ENCODE data around the gene MYT1. TPM values are rescaled to one million over a fixed set of nuclear protein-coding genes. Genes with fewer than 3 reads are reported as not detected.

Gene MYT1
- total RNA-seq, 4 donors from 2014 or later: 0.16 to 0.55 TPM; not detected in 2

GRCh38 chr20:64246616-64247306 is 82.5 kb downstream of the MYT1 start:
- intact Hi-C loops (cut with DNase I; ENCODE audit: low total_unique reads): no loop called here
- Histone ChIP-seq H3K4me3 (no peak overlapping the region), H3K27me3 (peaks cover 15% of the 10 kb centered on the region), H3K4me1 (no peaks in the 10 kb centered on the region), H3K36me3 (no peaks in the 10 kb centered on the region), H3K27ac (no peak overlapping the region), H3K9me3 (no peaks in the 10 kb centered on the region)
- TF ChIP-seq EP300 (IDR thresholded peaks at IDR 0.05; ENCODE audit: low read depth) (no peak), POLR2AphosphoS5 (IDR thresholded peaks at IDR 0.05) (no peak), POLR2A (IDR thresholded peaks at IDR 0.05) (no peak)
- TF ChIP-seq, protein P1, sequence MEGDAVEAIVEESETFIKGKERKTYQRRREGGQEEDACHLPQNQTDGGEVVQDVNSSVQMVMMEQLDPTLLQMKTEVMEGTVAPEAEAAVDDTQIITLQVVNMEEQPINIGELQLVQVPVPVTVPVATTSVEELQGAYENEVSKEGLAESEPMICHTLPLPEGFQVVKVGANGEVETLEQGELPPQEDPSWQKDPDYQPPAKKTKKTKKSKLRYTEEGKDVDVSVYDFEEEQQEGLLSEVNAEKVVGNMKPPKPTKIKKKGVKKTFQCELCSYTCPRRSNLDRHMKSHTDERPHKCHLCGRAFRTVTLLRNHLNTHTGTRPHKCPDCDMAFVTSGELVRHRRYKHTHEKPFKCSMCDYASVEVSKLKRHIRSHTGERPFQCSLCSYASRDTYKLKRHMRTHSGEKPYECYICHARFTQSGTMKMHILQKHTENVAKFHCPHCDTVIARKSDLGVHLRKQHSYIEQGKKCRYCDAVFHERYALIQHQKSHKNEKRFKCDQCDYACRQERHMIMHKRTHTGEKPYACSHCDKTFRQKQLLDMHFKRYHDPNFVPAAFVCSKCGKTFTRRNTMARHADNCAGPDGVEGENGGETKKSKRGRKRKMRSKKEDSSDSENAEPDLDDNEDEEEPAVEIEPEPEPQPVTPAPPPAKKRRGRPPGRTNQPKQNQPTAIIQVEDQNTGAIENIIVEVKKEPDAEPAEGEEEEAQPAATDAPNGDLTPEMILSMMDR (IDR thresholded peaks at IDR 0.05): no peak
- WGBS, 2 donors (ENCODE audit: low coverage in 1 of 2): 76% methylated on average over 10 of the region's 10 CpGs; no CpG with 5 or more reads in 1 of the 2 donors
- in situ Hi-C loops (cut with MboI; ENCODE audit: low pct_ligation_motif_present in 1 of 4, low pct_unique_long_range_greater_than_20kb in 1 of 4, low sequenced_read_pairs in 3 of 4): no loop called here
- DNase-seq: no peak

GRCh38 chr20:64247307-64247618 is 83.0 kb downstream of the MYT1 start:
- Histone ChIP-seq H3K9me3 (no peaks in the 10 kb centered on the region), H3K36me3 (no peaks in the 10 kb centered on the region), H3K27ac (no peak overlapping the region), H3K4me3 (no peak overlapping the region), H3K27me3 (peaks cover 15% of the 10 kb centered on the region), H3K4me1 (no peaks in the 10 kb centered on the region)
- WGBS, 2 donors (ENCODE audit: low coverage in 1 of 2): 77% methylated on average over 9 of the region's 9 CpGs; no CpG with 5 or more reads in 1 of the 2 donors
- intact Hi-C loops (cut with DNase I; ENCODE audit: low total_unique reads) (no loop called here), in situ Hi-C loops (cut with MboI; ENCODE audit: low pct_ligation_motif_present in 1 of 4, low pct_unique_long_range_greater_than_20kb in 1 of 4, low sequenced_read_pairs in 3 of 4) (no loop called here)
- TF ChIP-seq POLR2A (IDR thresholded peaks at IDR 0.05): no peak
- no peak for TF ChIP-seq POLR2AphosphoS5 (IDR thresholded peaks at IDR 0.05)
- TF ChIP-seq EP300 (IDR thresholded peaks at IDR 0.05; ENCODE audit: low read depth): no peak
- TF ChIP-seq, protein P1 (IDR thresholded peaks at IDR 0.05): no peak
- no peak for DNase-seq

DNA sequence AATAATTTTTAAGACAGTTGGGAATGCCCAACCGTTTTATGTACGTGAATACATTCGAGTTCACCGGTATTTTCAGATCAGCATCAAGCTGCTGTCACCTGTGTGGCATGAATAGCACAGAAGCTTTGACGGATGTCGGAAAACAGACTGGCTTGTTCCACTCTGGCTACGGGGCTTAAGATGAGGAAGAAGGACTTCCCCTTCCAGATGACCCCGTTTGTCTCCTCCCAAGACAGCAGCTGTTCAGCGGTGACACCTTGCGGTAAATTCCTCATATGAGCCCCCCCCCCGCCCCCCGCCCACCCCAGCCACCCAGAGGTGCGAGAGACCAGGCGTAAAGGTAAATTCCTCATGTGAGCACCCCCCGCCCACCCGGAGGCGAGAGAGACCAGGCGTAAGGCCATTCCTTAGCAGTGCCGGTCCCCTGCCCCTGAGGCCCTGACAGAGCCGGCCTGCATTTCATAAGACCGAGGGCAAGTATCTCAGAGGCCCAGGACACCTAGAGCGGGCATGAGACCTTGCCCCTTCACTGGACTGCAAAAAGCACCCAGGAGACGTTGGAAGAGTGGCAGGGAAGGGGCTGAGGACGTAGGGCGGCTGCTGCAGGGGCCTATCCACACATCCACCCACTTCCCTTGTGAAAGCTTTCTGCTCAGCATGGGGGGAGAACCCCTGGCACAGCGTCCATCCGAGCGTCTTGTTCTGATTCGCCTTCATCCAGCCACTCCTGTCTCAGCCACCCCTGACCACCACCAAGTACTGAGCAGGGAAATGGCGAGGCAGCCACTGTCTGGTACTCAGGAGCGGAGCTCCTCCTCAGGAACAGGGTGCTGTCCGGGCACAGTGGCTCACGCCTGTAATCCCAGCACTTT is 84.0 kb downstream of the MYT1 start:
- intact Hi-C loops (cut with DNase I; ENCODE audit: low total_unique reads): no loop called here

DNA sequence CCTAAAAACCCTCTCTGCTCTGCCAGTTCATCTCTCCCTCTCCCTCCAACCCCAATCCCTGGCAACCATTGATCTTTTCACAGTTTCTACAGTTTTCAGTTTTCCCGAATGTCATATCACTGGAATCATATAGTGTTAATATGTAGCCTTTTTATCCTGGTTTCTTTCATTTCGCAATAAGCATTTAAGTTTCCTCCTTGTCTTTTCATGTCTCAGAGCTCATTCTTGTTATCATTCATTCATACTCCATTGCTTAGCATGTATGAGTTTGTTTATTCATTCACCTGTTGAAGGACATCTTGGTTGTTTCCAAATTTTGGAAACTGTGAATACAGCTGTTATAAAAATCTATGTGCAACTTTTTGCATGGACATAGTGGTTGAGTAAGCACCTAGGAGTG is 85.8 kb downstream of the MYT1 start:
- in situ Hi-C loops (cut with MboI; ENCODE audit: low pct_ligation_motif_present in 1 of 4, low pct_unique_long_range_greater_than_20kb in 1 of 4, low sequenced_read_pairs in 3 of 4) (no loop called here), intact Hi-C loops (cut with DNase I; ENCODE audit: low total_unique reads) (no loop called here)
- no peak for DNase-seq
- TF ChIP-seq, protein P1 (IDR thresholded peaks at IDR 0.05): no peak
- TF ChIP-seq POLR2AphosphoS5 (IDR thresholded peaks at IDR 0.05) (no peak), POLR2A (IDR thresholded peaks at IDR 0.05) (no peak)
- Histone ChIP-seq H3K27ac (no peak overlapping the region), H3K4me3 (no peak overlapping the region), H3K9me3 (no peaks in the 10 kb centered on the region), H3K27me3 (peaks cover 10% of the 10 kb centered on the region), H3K4me1 (peaks cover 0 to 2% (median 1%) of the 10 kb centered on the region in 4 donors), H3K36me3 (no peaks in the 10 kb centered on the region)
- 85 to 92% methylated on average over 2 of the region's 2 CpGs for WGBS, 2 donors (ENCODE audit: low coverage in 1 of 2)

More for the DNA sequence above, 84.0 kb downstream of the MYT1 start:
- H3K27me3 ChIP-seq: peaks cover 10% of the 10 kb centered on the region
- H3K9me3 ChIP-seq: no peaks in the 10 kb centered on the region
- H3K27ac ChIP-seq: no peak overlapping the region
- TF ChIP-seq, protein P1 (IDR thresholded peaks at IDR 0.05): no peak
- TF ChIP-seq POLR2A (IDR thresholded peaks at IDR 0.05) (no peak), POLR2AphosphoS5 (IDR thresholded peaks at IDR 0.05) (no peak), EP300 (IDR thresholded peaks at IDR 0.05; ENCODE audit: low read depth) (no peak)
- 68 to 75% methylated on average over 9 to 31 of the region's 33 CpGs for WGBS, 2 donors (ENCODE audit: low coverage in 1 of 2)
- in situ Hi-C loops (cut with MboI; ENCODE audit: low pct_ligation_motif_present in 1 of 4, low pct_unique_long_range_greater_than_20kb in 1 of 4, low sequenced_read_pairs in 3 of 4): no loop called here
- no peak for DNase-seq
- H3K4me1 ChIP-seq: no peaks in the 10 kb centered on the region
- no peak overlapping the region for H3K4me3 ChIP-seq
- no peaks in the 10 kb centered on the region for H3K36me3 ChIP-seq
